B cell (primary cell): ENCODE results near the gene CREM. TPM values are rescaled to one million over a fixed set of nuclear protein-coding genes. Genes with fewer than 3 reads are reported as not detected.

ENCODE experiments used
- ATAC-seq: fragments of 200-7000 bp; cut with Tn5 transposase; one replicate; pipeline ENCODE4 v1.10.0; 2021; ENCODE audit warnings: low read depth, mild to moderate bottlenecking, moderate number of reproducible peaks, moderate library complexity
- CTCF ChIA-PET: fragments of 350-600 bp; sonication (Branson Sonifier 250); formaldehyde crosslinking; loops from one replicate; lab custom pipeline; 2021; ENCODE audit warnings: antibody characterized with exemption, inconsistent platforms; lab: Charles Lee
- POLR2A ChIA-PET: fragments of 350-600 bp; sonication (Branson Sonifier 250); formaldehyde crosslinking; loops from one replicate; lab custom pipeline; 2021; ENCODE audit warnings: antibody characterized with exemption; lab: Charles Lee
- DNase-seq: peaks from one replicate; pipeline ENCODE4 v3.0.0; 2013
- H2AFZ ChIP-seq: 2 replicates; pipeline ENCODE4 v1.6.1; 2012; ENCODE audit warnings: mild to moderate bottlenecking, low read depth, low read length; ENCODE audit not compliant: insufficient read depth, poor library complexity, severe bottlenecking
- H3K27ac ChIP-seq, 2 donors: 1 replicate in 1 of 2; 2 replicates in 1 of 2; pipeline ENCODE4 v1.5.1; 2012 to 2013; ENCODE audit warnings: low read length in 2 of 2, mild to moderate bottlenecking in 2 of 2, moderate library complexity in 1 of 2
- H3K27me3 ChIP-seq, 4 experiments: fragments of 200-600 bp in 1 of 4; sonication (generic) in 1 of 4; replicated peaks in 1 of 4; 1 replicate in 2 of 4; 2 replicates in 2 of 4; pipeline versions ENCODE4 v1.6.1 to v1.7.0; 2013 to 2016; ENCODE audit warnings: low read length in 3 of 4, mild to moderate bottlenecking in 2 of 4, mixed read lengths in 1 of 4, moderate library complexity in 1 of 4; ENCODE audit not compliant: insufficient read depth in 4 of 4, control insufficient read depth in 3 of 4; ENCODE audit errors: control extremely low read depth in 1 of 4
- H3K36me3 ChIP-seq, 2 experiments: replicated peaks in 1 of 2; 1 replicate in 1 of 2; 2 replicates in 1 of 2; pipeline versions ENCODE4 v1.6.1 to v1.7.1; 2013; ENCODE audit warnings: low read length in 1 of 2; ENCODE audit not compliant: insufficient read depth in 2 of 2, control insufficient read depth in 1 of 2; ENCODE audit errors: control extremely low read depth in 1 of 2, extremely low read depth in 1 of 2
- H3K4me1 ChIP-seq, 2 donors: fragments of 200-600 bp in 1 of 2; sonication (generic) in 1 of 2; 1 replicate in 1 of 2; 2 replicates in 1 of 2; pipeline versions ENCODE4 v1.5.1 to v1.6.1; 2013 to 2017; ENCODE audit warnings: low read length in 2 of 2; ENCODE audit not compliant: control insufficient read depth in 2 of 2, insufficient read depth in 2 of 2
- H3K4me2 ChIP-seq: replicated peaks from 2 replicates; pipeline ENCODE3; 2012; ENCODE audit warnings: mild to moderate bottlenecking, low read depth, low read length; ENCODE audit not compliant: poor library complexity, severe bottlenecking
- H3K4me3 ChIP-seq, 5 experiments: fragments of 200-600 bp in 1 of 5; sonication (generic) in 1 of 5; 1 replicate in 3 of 5; 2 replicates in 2 of 5; pipeline versions ENCODE4 v1.5.1 to v1.7.0; 2011 to 2016; ENCODE audit warnings: low read length in 4 of 5, mild to moderate bottlenecking in 4 of 5, low read depth in 2 of 5, control low read depth in 1 of 5, moderate library complexity in 1 of 5; ENCODE audit not compliant: insufficient read depth in 1 of 5; ENCODE audit errors: control extremely low read depth in 1 of 5, extremely low read depth in 1 of 5
- H3K79me2 ChIP-seq: fragments of 200-600 bp; sonication (generic); one replicate; pipeline ENCODE4 v1.6.0; 2016; ENCODE audit warnings: low read length; ENCODE audit not compliant: control insufficient read depth, insufficient read depth
- H3K9ac ChIP-seq: fragments of 200-600 bp; sonication (generic); 2 replicates; pipeline ENCODE4 v1.6.1; 2017; ENCODE audit warnings: mild to moderate bottlenecking, low read length, moderate library complexity
- H3K9me3 ChIP-seq, 3 donors: one replicate each; pipeline versions ENCODE4 v1.6.1 to v1.7.1; 2013; ENCODE audit warnings: low read length in 2 of 3; ENCODE audit not compliant: control insufficient read depth in 2 of 3, insufficient read depth in 1 of 3; ENCODE audit errors: control extremely low read depth in 1 of 3
- H4K20me1 ChIP-seq: 2 replicates; pipeline ENCODE4 v1.6.0; 2012; ENCODE audit warnings: mild to moderate bottlenecking, low read length; ENCODE audit not compliant: insufficient read depth, control insufficient read depth, poor library complexity, severe bottlenecking
- H3K27ac Mint-ChIP-seq: one replicate; pipeline ENCODE4 v1.8.0; 2021; ENCODE audit warnings: mixed read lengths
- H3K27me3 Mint-ChIP-seq: one replicate; pipeline ENCODE4 v1.8.0; 2021; ENCODE audit warnings: mixed read lengths
- H3K4me1 Mint-ChIP-seq: one replicate; pipeline ENCODE4 v1.8.0; 2021; ENCODE audit warnings: mixed read lengths
- H3K4me3 Mint-ChIP-seq: one replicate; pipeline ENCODE4 v1.8.0; 2021; ENCODE audit warnings: mixed read lengths
- H3K9me3 Mint-ChIP-seq: one replicate; pipeline ENCODE4 v1.8.0; 2022; ENCODE audit warnings: mixed read lengths; ENCODE audit not compliant: insufficient read depth
- EZH2 ChIP-seq: IDR thresholded peaks from 2 replicates; pipeline ENCODE4 v1.6.1; 2012; ENCODE audit warnings: borderline replicate concordance, low read depth, mild to moderate bottlenecking, moderate library complexity, low read length; ENCODE audit not compliant: insufficient read depth, poor library complexity, severe bottlenecking
- WGBS: methylation state at CpG from one replicate; pipeline ENCODE4 v1.1.5; 2013; ENCODE audit warnings: missing lambda C conversion rate; ENCODE audit not compliant: insufficient coverage; 5-methylcytosine and 5-hydroxymethylcytosine counted together
- intact Hi-C: fragments of 100-400 bp; cut with micrococcal nuclease; formaldehyde crosslinking; loops from one replicate; pipeline ENCODE4 v1.10.0; 2022
- polyA plus RNA-seq: library from polyadenylated mRNA; depleted of rRNA; stranded (reverse); fragments of >200 nt; gene quantifications from 2 replicates; pipeline ENCODE4 v1.2.3, GENCODE V29; 2012
- total RNA-seq, 2 donors: library from RNA; stranded (reverse); fragments of 120-200 nt in 1 of 2; gene quantifications; 1 replicate in 1 of 2; 2 replicates in 1 of 2; pipeline versions ENCODE4 v1.2.3 to v1.2.4, GENCODE V29; 2013 to 2022
- TF ChIP-seq, protein P1 (sequence below): fragments of 200-600 bp; IDR thresholded peaks from one replicate; pipeline ENCODE4 v1.8.0; 2022; ENCODE audit warnings: antibody characterized with exemption, mild to moderate bottlenecking

Gene CREM
- total and polyA plus RNA-seq, 2 donors (not counting 1 experiment from before 2014, with no cell fraction given): 7.3 to 94.6 TPM

- Histone ChIP-seq H4K20me1 (no peaks in the 10 kb centered on the region), H2AFZ (no peak overlapping the region), H3K79me2 (no peaks in the 10 kb centered on the region), H3K36me3 (no peaks in the 10 kb centered on the region), H3K4me2 (no peak overlapping the region), H3K9me3 (no peaks in the 10 kb centered on the region), H3K4me1 (no peaks in the 10 kb centered on the region), H3K27me3 (no peaks in the 10 kb centered on the region), H3K9ac (no peak overlapping the region), H3K27ac (no peak overlapping the region), H3K4me3 (no peak overlapping the region)
- TF ChIP-seq, protein P1, sequence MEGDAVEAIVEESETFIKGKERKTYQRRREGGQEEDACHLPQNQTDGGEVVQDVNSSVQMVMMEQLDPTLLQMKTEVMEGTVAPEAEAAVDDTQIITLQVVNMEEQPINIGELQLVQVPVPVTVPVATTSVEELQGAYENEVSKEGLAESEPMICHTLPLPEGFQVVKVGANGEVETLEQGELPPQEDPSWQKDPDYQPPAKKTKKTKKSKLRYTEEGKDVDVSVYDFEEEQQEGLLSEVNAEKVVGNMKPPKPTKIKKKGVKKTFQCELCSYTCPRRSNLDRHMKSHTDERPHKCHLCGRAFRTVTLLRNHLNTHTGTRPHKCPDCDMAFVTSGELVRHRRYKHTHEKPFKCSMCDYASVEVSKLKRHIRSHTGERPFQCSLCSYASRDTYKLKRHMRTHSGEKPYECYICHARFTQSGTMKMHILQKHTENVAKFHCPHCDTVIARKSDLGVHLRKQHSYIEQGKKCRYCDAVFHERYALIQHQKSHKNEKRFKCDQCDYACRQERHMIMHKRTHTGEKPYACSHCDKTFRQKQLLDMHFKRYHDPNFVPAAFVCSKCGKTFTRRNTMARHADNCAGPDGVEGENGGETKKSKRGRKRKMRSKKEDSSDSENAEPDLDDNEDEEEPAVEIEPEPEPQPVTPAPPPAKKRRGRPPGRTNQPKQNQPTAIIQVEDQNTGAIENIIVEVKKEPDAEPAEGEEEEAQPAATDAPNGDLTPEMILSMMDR: no peak
- TF ChIP-seq EZH2: no peak
- intact Hi-C loops: no loop called here
- DNase-seq (no peak), ATAC-seq (no peak)
- Mint-ChIP-seq H3K4me3 (no peak overlapping the region), H3K27me3 (no peaks in the 10 kb centered on the region), H3K27ac (no peak overlapping the region), H3K9me3 (no peaks in the 10 kb centered on the region), H3K4me1 (no peaks in the 10 kb centered on the region)
- 96% methylated on average over 5 of the region's 5 CpGs for WGBS
- CTCF ChIA-PET: interaction anchor here (1.4 to 1.9 kb wide), 2 partner anchors 23 to 52 kb away, joined by 4 read pairs; no protein-coding TSS in a partner anchor
- POLR2A ChIA-PET: no interaction called here
Observed at GRCh38 chr10:35172574-35172973, 45.9 kb downstream of the CREM start.

DNA sequence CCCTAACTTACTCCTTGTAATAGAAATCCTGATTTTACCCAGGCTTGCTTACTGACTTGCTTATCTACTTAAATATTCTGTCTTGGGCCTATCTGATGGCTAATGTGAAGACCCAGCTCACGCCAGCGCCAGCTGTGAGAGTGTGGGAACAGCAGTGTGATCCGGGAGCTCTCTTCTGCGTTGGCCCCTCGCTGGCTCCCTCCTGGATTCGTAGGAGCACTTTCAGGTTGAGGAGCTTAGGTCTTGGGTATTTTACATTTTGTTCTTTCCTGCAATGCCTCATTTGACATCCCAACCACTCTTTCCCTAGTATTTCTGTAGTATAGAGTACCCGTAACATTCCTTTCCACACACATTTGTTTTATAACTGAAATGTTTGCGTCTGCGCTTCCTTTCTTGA, 51.7 kb downstream of the CREM start:
- ChIA-PET POLR2A (no interaction called here), CTCF (interaction anchor here (1.1 kb wide), 1 partner anchor 18 kb away, joined by 5 read pairs; no protein-coding TSS in a partner anchor)
- H4K20me1 ChIP-seq: no peaks in the 10 kb centered on the region
- DNase-seq (no peak), ATAC-seq (no peak)
- H3K79me2 ChIP-seq: no peaks in the 10 kb centered on the region
- no peak overlapping the region for H3K4me3 ChIP-seq
- no peak overlapping the region for H3K27ac ChIP-seq
- H3K27me3 Mint-ChIP-seq: no peaks in the 10 kb centered on the region
- no peaks in the 10 kb centered on the region for H3K4me1 ChIP-seq
- H2AFZ ChIP-seq: no peak overlapping the region
- no peaks in the 10 kb centered on the region for H3K9me3 Mint-ChIP-seq
- no peak overlapping the region for H3K4me2 ChIP-seq
- no peak overlapping the region for H3K9ac ChIP-seq
- H3K9me3 ChIP-seq: no peaks in the 10 kb centered on the region
- TF ChIP-seq EZH2: no peak
- TF ChIP-seq, protein P1: no peak
- H3K27me3 ChIP-seq: no peaks in the 10 kb centered on the region
- H3K4me1 Mint-ChIP-seq: peaks cover 1% of the 10 kb centered on the region
- intact Hi-C loops: no loop called here
- H3K27ac Mint-ChIP-seq: no peak overlapping the region
- H3K4me3 Mint-ChIP-seq: no peak overlapping the region
- WGBS: 80% methylated on average over 1 of the region's 9 CpGs
- no peaks in the 10 kb centered on the region for H3K36me3 ChIP-seq
